HL-60 (cell line): Measurements from ENCODE around the gene EGFLAM.

Experiments
- DNase-seq, 2 experiments: peaks; one replicate each; pipeline ENCODE4 v3.0.0-alpha.2; 2010 to 2020; ENCODE audit warnings: low read depth in 1 of 2, low spot score in 1 of 2
- H3K27ac ChIP-seq: fragments of 250-450 bp; sonication (Bioruptor Pico); replicated peaks from 2 replicates; pipeline ENCODE4 v1.5.1; 2020; ENCODE audit warnings: mild to moderate bottlenecking, moderate library complexity
- H3K27me3 ChIP-seq: fragments of 250-450 bp; sonication (Bioruptor Pico); 2 replicates; pipeline ENCODE4 v1.5.1; 2021; ENCODE audit warnings: mild to moderate bottlenecking, moderate library complexity; ENCODE audit not compliant: insufficient read depth, poor library complexity, severe bottlenecking
- H3K4me3 ChIP-seq: replicated peaks from 2 replicates; pipeline ENCODE4 v1.5.1; 2011; ENCODE audit warnings: mild to moderate bottlenecking, control low read depth, low read length; ENCODE audit not compliant: insufficient read depth
- CTCF ChIP-seq: IDR thresholded peaks from one replicate; pipeline ENCODE4 v1.5.1; 2011; ENCODE audit warnings: low read length, control low read depth, inconsistent platforms; ENCODE audit not compliant: insufficient read depth
- GABPA ChIP-seq: IDR thresholded peaks from 2 replicates; pipeline ENCODE4 v1.6.1; 2012; ENCODE audit warnings: low read depth
- POLR2AphosphoS5 ChIP-seq: IDR thresholded peaks from 2 replicates; pipeline ENCODE4 v1.6.1; 2012; ENCODE audit warnings: low read depth
- REST ChIP-seq: IDR thresholded peaks from 2 replicates; pipeline ENCODE4 v1.6.1; 2012; ENCODE audit warnings: low read depth; ENCODE audit not compliant: insufficient replicate concordance
- SPI1 ChIP-seq: IDR thresholded peaks from 2 replicates; pipeline ENCODE4 v1.6.1; 2012; ENCODE audit warnings: low read depth, mild to moderate bottlenecking, borderline replicate concordance

Gene EGFLAM

GRCh38 chr5:38250763-38251448, 7.5 kb upstream of the EGFLAM start:
- peaks cover 16% of the 10 kb centered on the region for H3K27me3 ChIP-seq
- no peak for DNase-seq

GRCh38 chr5:38253759-38254158, 4.6 kb upstream of the EGFLAM start:
- Histone ChIP-seq H3K27me3 (peaks cover 35% of the 10 kb centered on the region), H3K4me3 (no peak overlapping the region), H3K27ac (no peak overlapping the region)
- no peak for DNase-seq
- TF ChIP-seq SPI1 (no peak), POLR2AphosphoS5 (no peak), CTCF (no peak), GABPA (no peak), REST (no peak)

More at GRCh38 chr5:38250763-38251448, 7.5 kb upstream of the EGFLAM start:
- Histone ChIP-seq H3K27ac (no peak overlapping the region), H3K4me3 (no peak overlapping the region)
- TF ChIP-seq SPI1 (no peak), REST (no peak), GABPA (no peak), POLR2AphosphoS5 (no peak), CTCF (no peak)

GRCh38 chr5:38257308-38258041, 884 bp upstream of the EGFLAM start:
- peaks cover 55% of the 10 kb centered on the region for H3K27me3 ChIP-seq
- DNase-seq, result no peak
- no peak for TF ChIP-seq POLR2AphosphoS5
- no peak for TF ChIP-seq GABPA
- no peak for TF ChIP-seq CTCF
- TF ChIP-seq REST, result no peak
- no peak for TF ChIP-seq SPI1

More at GRCh38 chr5:38257308-38258041, 884 bp upstream of the EGFLAM start:
- no peak overlapping the region for H3K4me3 ChIP-seq
- no peak overlapping the region for H3K27ac ChIP-seq
